ENCODE data around the gene CANT1. TPM values are rescaled to one million over a fixed set of nuclear protein-coding genes. Genes with fewer than 3 reads are reported as not detected.

Gene CANT1
- total RNA-seq (2021; fragmentation: NEBNext Ultra II Directional; extraction: Animal tissue kit (Norgen Biotek cat#: 25700)), result 100 to 1,000 TPM in 2 of 6 experiments, 10 to 100 TPM in 4; 84.2 to 103 (median 92.4) TPM
- long read RNA-seq, partial matches to known transcripts, result 1 of 18 reads
- long read RNA-seq, other reads (novel, unspliced or antisense), result 8 of 18 reads

DNA sequence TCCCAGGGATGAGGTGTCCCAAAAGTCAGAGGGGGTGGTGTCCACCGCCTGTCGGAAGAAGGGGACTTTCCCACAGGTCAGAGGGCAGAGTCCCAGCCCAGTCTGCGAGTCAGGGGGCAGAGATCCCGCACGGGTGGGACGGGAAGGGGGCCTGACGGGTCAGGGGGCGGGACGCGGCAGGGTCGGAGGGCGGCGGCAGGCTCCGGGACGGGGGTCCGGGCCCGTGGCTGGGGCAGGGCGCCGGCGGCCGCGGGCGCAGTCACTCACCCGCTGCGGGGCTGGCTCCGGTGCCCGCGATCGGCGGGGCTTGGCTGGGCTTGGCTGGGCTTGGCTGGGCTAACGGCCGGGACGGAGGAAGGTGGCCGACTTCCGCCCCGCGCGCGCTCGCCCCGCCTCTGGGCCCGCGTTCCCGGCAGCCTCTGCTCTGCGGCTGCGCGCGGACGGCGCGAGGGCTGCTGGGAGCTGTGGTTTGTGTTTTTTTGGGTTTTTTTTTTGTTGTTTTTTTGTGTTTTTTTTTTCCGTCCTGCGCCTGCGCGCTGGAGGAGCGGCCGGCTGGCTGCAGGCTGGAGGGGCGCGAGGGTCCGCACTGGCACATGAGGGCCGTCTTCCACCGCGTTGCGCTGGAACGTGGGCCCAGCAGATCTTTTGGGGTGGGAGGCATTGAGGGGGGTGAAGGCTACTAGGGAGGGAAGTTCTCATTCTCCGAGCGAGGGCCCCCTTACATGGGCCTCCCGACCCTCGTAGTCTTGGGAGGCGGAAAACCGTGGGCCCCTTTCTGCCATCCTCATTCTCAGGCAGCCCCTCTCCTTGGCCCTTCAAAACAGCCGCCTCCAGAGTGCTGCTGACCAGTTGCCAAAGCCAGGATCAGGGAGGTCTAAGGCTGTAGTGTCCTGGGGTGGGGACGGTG, at the start of gene CANT1:
CANT1 (minus strand) TSS at position 368 of the 907 bp plus-strand sequence. CDS start 12,142 bp downstream, outside the sequence.
- TF ChIP-seq, protein P1, sequence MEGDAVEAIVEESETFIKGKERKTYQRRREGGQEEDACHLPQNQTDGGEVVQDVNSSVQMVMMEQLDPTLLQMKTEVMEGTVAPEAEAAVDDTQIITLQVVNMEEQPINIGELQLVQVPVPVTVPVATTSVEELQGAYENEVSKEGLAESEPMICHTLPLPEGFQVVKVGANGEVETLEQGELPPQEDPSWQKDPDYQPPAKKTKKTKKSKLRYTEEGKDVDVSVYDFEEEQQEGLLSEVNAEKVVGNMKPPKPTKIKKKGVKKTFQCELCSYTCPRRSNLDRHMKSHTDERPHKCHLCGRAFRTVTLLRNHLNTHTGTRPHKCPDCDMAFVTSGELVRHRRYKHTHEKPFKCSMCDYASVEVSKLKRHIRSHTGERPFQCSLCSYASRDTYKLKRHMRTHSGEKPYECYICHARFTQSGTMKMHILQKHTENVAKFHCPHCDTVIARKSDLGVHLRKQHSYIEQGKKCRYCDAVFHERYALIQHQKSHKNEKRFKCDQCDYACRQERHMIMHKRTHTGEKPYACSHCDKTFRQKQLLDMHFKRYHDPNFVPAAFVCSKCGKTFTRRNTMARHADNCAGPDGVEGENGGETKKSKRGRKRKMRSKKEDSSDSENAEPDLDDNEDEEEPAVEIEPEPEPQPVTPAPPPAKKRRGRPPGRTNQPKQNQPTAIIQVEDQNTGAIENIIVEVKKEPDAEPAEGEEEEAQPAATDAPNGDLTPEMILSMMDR (IDR thresholded peaks at IDR 0.05), result no peak
- Mint-ChIP-seq H3K27me3 (ENCODE audit: insufficient read depth) (no peaks in the 10 kb centered on the region; the same call in 1 of the 2 replicates), H3K4me1 (ENCODE audit: low read depth) (peaks cover 52% of the 10 kb centered on the region), H3K36me3 (ENCODE audit: low read depth) (peaks cover 28% of the 10 kb centered on the region), H3K9me3 (peaks cover 10% of the 10 kb centered on the region), H3K27ac (peak within 1 kb of the TSS; percentile 90), H3K4me3 (peak within 1 kb of the TSS; percentile 91)
- peak; percentile 65 for DNase-seq

DNA sequence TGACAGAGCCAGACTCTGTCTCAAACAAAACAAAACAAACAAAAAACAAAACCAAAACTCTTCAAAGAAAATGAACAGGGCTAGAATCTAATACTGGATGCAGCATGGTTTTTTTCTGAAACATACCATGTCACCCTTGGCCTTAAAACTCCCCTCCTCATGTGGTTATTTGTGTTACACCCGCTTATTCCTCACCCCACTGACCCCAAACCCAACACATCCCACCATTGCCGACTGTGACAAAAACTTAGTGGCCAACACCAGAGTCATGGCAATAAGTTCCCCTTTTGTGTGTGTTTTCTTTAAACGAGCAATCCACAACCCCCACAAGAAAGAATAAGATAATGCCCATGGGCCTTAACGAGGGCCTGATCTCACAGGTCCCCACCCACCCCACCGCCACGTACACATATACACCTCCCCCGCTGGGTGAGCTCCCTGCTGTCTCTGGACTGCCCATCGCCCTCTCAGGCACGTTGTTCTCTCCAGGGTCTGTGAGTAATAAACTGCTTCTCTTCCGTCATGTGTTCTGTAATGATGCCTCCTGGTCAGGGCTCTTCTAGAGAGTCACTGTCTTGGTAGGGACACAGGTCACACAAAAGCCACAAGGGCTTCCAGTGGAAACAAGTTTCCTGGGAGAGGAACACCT, 48.3 kb upstream of the CANT1 start:
- DNase-seq, result no peak
- H3K9me3 Mint-ChIP-seq, result peaks cover 10% of the 10 kb centered on the region
- H3K4me1 Mint-ChIP-seq (ENCODE audit: low read depth), result peaks cover 16% of the 10 kb centered on the region
- H3K27ac Mint-ChIP-seq, result no peak overlapping the region
- H3K36me3 Mint-ChIP-seq (ENCODE audit: low read depth), result peaks cover 6% of the 10 kb centered on the region
- TF ChIP-seq, protein P1 (IDR thresholded peaks at IDR 0.05), result no peak
- peaks cover 10% of the 10 kb centered on the region for H3K27me3 Mint-ChIP-seq (ENCODE audit: insufficient read depth)
- H3K4me3 Mint-ChIP-seq, result no peak overlapping the region

DNA sequence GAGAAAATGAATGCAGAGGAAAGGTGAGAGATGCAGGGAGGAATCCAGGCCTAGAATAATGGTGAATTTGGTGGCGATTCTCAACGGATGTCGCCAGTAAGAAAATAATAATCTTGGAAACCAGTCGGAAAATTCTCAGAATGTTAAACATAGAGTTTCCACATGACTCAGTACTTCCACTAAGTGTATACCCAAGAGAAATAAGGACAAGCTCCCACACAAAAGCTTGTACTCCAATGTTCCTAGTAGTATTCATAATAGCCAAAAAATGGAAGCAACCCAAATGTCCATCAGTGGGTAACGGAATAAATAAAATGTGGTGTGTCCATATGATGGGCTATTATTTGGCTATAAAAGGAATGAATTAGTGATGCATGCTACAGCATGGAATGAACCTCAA, 45.6 kb upstream of the CANT1 start:
- no peak overlapping the region for H3K27ac Mint-ChIP-seq
- peaks cover 33% of the 10 kb centered on the region for H3K4me1 Mint-ChIP-seq (ENCODE audit: low read depth)
- peaks cover 10% of the 10 kb centered on the region for H3K27me3 Mint-ChIP-seq (ENCODE audit: insufficient read depth)
- peaks cover 6% of the 10 kb centered on the region for H3K36me3 Mint-ChIP-seq (ENCODE audit: low read depth)
- TF ChIP-seq, protein P1 (IDR thresholded peaks at IDR 0.05), result no peak
- DNase-seq, result no peak
- H3K9me3 Mint-ChIP-seq, result peaks cover 10% of the 10 kb centered on the region
- H3K4me3 Mint-ChIP-seq, result no peak overlapping the region

DNA sequence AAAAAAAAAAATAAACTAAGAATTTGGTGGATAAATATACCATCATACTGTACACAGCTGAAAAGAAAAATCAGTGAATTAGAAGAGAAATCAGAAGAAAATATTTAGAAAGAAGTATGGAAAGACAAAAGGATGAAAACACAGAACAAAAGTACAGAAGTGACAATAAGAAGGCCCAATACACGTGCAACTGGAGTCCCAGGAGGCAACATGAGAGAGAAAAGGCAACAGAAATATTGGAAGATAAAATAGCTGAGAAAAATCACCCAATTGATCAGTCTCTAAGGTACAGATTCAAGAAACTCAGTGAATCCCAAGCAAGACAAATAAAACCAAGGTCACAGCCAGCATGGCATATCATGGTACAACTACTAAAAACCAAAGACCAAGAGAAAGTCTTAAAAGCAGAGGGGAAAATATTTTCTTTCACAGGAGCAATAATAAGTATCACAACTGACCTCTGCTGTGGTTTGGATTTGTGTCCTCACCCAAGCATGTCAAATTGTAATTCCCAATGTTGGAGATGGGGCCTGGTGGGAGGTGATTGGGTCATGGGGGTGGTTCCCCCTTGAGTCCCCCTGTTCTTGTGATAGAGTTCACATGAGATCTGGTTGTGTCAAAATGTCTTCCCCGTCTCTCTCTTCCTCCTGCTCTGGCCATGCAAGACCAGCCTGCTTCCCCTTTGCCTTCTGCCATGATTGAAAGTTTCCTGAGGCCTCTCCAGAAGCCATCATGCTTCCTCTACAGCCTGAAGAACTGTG, 44.8 kb upstream of the CANT1 start:
- Mint-ChIP-seq H3K36me3 (ENCODE audit: low read depth) (peaks cover 6% of the 10 kb centered on the region), H3K27ac (no peak overlapping the region), H3K4me3 (no peak overlapping the region), H3K9me3 (peaks cover 10% of the 10 kb centered on the region), H3K27me3 (ENCODE audit: insufficient read depth) (peaks cover 10% of the 10 kb centered on the region), H3K4me1 (ENCODE audit: low read depth) (peaks cover 33% of the 10 kb centered on the region)
- no peak for DNase-seq
- TF ChIP-seq, protein P1 (IDR thresholded peaks at IDR 0.05), result no peak

Measured in HFFc6 (cell line).